HG03108 (cell line): ENCODE data around the gene ANKZF1.
A peak's percentile ranks its signal among the peaks of the same experiment; 100 is the strongest.
"Not testable (repeated sequence)": the region's sequence is repeated elsewhere in the genome, so short reads cannot be mapped to it uniquely, and the experiment has no call there.

Experiments used
- ATAC-seq: cut with Tn5 transposase; IDR thresholded peaks from one replicate; pipeline ENCODE4 v1.9.1; 2021; ENCODE audit warnings: moderate library complexity; ENCODE audit not compliant: unreplicated experiment

ANKZF1 gene

DNA sequence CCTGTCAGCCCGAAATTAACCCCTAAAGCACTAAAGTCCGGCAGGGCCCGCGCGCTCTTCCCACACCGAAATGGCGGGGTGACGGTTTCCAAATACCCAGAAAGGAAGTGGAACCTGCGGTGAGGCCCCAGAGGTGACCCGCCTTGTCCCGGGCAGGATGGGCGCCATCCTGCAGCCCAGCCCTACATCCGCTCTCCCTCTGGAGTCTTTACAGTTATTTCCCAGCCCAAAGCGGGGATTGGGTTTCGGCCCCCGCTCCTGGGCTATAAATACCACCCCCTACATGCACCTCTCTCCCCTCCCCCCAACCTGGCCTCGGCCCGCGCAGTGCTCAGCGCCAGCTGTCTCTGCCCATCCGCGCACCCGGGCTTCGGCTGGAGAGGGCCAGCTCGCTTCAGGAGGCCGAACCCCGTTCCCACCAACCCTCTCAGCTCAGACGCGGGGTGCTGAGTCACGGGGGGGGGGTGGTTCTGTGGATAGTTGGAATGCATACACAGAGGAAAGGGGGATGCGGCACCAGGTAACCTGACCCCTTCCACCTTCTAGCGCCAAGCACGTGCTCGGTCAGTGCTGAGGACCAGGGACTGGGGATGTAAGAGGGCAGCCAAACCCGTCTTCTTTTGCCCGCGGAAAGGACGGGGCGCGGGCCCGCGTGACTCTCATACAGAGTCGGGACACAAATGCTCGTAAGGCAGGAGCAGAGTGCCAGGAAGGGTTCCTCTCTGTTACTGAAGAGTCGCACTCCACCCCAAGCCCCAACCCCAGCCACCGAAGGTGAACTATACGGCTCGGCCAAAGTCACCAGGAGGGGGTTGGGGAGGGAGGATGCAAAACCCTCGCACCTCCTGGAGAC, 23.5 kb downstream of the ANKZF1 start, which contains the start of gene TUBA4B:
TUBA4B (plus strand) TSS at position 344 of the 853 bp plus-strand sequence; CDS start at position 509, 165 bp downstream.
- no peak for ATAC-seq

DNA sequence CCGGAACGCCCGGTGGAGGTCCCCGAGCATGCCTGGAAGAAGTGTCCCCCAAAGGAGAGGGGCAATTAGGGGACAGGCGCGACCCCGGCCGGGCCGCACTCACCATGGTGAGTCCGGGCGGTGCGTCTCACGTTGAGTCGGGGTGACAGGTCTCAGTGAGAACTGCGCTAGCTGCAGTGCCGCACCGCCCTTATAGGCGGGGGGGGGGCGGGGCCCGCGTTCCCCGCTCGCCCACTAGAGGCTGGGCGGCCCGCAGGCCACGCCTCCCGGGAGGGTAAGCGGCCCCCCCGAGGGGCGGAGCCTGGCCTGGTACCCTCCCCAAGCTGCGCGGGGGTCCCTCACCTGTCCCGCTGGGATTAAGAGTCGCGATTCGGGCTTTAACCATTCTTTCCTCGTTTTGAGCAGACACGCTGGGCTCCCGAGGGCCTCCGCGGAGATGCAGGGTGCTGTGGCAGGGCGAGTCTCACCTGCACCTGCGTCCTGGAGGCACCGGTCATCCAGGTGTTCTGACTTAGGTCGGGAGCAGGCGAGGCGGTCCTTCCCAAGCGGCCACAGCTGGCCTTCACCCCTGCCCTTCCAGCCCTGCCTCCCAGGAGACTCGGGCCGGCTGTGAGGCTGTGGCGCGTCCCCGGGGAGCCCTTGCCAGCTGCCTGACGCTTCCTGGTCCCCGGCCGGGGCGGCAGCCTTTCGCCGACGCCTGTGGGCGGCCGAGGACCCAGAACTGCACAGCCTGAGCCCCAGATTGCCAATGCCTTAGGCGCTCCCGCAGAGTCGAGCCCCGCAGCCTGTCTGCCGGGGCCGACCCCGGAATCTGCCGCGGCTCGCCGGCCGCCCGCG, 24.4 kb downstream of the ANKZF1 start, which contains the start of gene TUBA4A:
TUBA4A (minus strand) TSS at position 166 of the 837 bp plus-strand sequence; CDS start at position 106, 60 bp downstream.
- peak; percentile 41 for ATAC-seq

DNA sequence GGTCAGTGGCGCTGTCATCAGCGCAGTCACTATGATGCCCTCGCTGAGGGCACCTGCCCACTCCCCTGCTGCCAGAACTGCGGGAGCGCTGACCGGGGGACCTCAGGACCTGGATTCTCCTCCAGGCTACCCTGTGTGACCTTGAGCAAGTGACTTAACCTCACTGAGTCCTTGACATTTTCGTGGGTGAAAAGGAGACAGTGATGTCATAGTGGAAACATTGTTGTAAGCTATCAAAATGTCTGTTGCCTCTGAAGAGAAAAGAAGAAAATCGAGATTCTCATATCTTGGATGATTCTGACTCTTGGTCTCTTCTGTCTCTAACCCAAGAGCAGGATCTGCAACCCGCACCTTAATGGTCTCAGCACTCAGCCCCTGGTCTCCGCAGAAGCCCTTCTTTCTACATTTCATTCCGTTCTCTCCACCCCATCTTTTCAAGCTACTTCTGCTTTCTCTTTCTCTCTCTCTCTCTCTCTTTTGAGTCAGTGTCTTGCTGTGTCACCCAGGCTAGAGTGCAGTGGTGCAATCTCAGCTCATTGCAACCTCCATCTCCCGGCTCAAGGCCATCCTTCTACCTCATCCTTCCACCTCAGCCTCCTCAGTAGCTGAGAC, 25.1 kb downstream of the ANKZF1 start:
- ATAC-seq: peak; percentile 14

DNA sequence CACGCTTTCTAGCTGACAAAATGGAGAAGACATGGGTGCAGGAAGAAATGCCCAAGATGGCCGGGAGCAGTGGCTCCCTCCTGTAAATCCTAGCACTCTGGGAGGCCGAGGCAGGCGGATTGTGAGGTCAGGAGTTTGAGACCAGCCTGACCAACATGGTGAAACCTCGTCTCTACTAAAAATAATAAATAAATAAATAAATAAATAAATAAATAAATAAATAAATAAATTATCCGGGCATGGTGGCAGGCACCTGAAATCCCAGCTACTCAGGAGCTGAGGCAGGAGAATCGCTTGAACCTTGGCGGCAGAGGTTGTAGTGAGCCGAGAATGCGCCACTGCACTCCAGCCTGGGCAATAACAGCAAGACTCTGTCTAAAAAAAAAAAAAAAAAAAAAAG, 29.3 kb downstream of the ANKZF1 start:
- not testable (repeated sequence) for ATAC-seq

DNA sequence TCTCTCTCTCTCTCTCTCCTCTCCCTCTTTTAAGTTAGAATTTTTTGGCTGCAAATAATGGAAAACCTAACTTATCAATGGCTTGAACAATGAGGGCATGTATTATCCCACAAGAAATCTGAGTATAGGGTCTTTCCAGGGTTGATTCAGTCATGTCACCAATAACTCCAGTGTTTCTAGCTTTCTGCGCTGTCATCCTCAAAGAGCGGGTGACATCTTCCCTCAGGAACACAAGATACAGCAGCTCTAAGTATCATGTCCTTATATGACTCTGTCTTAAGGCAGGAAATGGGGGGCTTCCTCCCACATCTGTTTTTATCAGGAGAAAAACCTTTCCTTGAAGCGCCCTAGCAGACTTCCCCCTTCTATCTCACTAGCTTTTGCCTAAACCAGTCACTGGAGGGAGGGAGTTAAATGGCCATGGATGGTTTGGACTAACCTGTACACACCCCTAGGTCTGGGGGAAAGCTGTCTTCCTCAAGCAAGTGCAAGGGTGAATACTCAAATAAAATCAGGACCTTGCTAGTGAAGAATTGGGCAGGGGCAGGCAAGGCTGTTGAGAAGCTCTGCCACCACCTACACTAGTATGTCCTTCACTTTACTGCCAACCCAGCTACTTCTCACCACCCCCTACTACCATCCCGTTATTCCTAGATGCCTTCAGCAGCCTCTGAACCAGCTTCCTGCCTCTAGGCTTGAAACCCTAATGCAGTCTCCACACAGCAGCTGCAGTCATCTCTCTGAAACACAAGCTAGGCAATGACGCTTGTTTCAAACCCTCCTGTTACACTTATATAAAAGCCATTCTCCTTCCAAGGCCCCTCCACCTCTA, 31.6 kb downstream of the ANKZF1 start:
- ATAC-seq: no peak

DNA sequence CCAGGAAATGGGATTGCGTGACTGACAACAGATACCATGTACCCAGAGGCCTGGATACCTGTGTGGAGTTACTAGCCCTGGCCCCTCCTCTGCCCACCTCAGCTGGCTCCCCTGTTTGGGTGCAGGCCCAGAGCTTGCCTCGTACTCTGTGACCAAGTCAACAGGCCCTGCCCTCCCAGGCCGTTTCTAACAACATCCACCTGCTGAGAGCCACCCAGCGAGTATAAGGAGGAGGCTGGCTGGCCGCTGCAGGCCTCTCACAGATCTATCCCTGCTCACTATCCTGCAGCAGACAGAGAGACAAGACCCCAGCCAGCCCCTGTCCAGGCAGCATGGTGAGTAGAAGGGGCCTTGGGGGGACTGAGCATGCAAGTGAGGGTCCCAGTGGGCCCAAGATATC, 36.6 kb downstream of the ANKZF1 start:
- ATAC-seq: no peak

DNA sequence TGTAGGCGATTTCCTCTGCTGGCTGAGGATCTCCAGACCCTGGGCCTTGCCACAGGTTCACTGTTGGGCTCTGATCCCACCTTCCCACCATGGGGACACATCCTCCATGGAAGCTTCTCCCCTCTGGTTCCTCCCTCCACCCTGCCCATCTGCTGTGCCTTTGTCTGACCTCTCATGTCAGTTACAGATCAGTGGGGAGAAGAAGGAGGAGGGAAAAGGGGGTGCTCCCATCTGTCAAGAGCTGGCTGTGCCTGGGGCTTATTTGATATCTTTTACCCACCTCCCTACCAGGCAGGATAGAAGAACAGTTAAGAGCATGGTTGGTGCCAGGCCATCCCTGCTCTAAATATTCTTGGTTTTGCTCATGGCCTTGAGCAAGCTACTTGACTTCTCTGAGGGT, 37.3 kb downstream of the ANKZF1 start:
- no peak for ATAC-seq

DNA sequence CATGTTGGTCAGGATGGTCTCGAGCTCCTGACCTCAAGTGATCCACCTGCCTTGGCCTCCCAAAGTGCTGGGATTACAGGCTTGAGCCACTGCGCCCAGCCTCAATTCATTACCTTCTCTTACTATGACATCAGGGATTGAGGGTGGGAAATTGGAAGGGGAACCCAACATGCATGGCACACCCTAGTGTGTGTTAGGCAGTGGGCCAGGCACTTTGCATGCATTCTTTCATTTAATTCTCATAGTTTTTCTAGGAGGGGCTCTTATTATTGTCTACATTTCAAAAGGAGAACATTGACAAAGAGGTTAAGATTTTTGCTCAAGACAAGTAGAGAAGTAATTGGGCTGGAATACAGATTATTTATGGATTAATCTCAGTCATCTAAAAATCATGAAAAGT, 38.7 kb downstream of the ANKZF1 start:
- no peak for ATAC-seq

DNA sequence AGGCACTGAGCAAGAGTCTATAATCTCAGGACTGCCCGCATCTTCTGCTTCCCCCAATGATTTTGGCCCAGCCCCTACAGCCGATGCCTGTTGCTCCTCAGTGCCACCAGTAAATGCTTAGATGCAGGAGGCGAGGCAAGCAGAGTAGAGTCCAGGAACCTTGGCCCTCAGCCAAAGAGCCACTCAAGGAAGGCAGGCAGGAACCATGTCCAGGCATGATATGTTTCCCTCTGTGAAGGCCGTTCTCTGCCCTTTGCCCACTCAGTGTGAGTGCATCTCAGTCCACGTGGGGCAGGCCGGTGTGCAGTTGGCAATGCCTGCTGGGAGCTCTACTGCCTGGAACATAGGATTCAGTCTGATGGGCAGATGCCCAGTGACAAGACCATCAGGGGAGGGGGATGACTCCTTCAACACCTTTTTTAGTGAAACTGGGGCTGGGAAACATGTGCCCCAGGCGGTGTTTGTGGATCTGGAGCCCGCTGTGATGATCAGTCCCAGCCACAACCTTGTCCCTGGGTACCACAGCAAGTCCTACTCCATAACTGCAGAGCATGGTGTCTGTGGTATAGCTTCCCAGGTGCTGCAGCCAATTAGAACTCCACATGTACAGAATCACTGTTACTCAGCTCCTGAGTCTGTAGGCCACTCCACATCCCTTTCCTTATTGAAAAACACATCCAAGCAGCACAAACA, 39.9 kb downstream of the ANKZF1 start:
- no peak for ATAC-seq

DNA sequence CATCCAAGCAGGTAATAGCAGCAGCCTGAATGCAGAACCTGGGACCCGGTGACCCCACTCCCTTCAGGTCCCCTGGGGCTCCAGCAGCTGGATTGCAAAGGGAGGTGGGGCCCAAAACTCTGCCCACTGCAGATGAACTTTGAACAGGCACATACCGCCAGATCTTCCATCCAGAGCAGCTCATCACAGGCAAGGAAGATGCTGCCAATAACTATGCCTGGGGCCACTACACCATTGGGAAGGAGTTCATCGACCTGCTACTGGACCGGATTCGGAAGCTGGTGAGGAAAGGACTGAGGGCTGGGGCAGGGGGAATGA, 40.4 kb downstream of the ANKZF1 start:
- no peak for ATAC-seq

DNA sequence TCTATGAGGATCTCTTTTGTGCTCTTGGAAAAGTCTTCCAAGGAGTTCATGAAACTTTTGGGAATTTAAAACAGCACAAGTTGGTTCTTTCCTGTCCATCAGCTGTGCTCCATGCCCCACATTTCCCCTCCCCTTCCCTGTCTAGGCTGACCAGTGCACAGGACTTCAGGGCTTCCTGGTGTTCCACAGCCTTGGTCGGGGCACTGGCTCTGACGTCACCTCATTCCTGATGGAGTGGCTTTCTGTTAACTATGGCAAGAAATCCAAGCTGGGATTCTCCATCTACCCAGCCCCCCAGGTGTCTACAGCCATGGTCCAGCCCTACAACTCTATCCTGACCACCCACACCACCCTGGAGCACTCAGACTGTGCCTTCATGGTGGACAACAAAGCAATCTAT, 41.4 kb downstream of the ANKZF1 start:
- ATAC-seq: no peak

DNA sequence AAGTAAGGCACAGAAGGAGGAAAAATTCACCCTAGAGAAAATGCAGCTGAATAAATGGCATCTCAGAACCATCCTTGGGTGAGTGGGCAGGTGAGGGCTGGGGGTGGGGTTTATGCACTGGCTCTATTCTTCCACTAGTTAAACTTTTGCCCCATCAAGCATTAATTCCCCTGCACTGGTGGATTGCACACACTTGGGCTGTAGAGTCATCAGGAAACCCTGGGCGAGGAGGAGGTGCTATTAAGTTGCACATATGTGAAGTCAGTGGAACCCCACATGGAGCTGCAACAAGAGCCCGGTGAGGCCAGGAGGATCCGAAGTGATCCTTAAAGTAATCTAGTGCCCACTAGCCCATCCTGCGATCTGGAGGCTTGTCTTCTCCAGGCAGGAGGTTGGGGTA, 42.8 kb downstream of the ANKZF1 start:
- ATAC-seq: no peak

DNA sequence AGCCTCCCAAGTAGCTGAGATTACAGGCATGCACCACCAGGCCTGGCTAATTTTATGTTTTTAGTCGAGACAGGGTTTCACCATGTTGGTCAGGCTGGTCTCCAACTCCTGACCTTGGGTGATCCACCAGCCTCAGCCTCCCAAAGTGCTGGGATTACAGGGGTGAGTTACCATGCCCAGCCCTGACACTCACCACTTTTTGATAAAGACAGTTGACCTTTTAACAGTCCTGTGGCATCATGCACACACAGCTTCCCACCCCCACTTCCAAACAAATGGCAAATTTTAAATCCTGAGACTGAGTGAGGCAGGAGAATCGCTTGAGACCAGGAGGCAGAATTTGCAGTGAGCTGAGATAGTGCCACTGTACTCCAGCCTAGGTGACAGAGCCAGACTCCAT, 43.4 kb downstream of the ANKZF1 start:
- ATAC-seq: no peak

DNA sequence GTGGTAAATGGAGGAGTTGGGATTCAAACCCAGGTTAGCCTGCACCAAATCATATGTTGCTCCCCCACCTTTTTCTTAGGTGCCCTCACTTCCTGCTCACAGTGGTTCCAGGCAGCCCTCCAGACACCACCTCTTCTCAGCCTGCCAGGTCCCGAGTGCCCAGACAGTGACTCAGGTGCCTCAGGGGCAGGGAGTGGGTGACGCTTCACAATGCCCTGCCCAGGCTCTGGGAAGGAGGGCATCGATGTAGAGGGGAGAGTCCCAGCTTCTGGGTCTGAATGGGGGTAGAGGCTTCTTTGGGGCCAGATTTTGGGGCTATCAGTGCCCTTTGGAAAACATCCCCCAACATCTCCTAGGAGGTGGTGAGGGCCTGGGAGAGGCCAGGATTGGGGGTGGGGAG, 44.3 kb downstream of the ANKZF1 start:
- ATAC-seq: no peak

DNA sequence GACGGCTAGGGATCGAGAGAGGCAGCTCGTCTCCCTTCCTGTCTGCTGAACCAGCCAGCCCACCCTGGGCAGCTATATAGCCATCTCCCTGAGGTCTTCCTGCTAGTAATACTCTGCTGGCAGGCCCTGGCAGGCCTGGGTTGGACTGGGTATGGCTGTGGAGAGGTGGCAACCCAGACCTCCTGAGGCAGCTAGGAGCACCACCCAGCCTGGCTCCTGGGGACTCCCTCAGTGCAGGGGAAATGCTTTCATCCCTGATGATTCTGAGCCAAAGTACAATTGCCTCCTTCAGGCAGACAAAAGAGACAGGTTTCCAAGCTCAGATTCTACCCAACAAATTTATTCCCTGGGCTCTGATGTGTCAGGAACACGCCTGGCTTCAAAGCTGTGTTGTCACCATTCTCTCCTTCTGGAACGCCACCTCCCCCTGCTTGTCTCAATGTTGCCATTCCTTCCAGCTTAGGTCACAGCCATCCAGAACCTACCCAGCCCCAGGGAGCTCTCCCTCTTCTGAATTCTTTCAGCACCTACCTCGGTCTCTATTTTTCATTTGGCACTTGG, 44.8 kb downstream of the ANKZF1 start:
- no peak for ATAC-seq

DNA sequence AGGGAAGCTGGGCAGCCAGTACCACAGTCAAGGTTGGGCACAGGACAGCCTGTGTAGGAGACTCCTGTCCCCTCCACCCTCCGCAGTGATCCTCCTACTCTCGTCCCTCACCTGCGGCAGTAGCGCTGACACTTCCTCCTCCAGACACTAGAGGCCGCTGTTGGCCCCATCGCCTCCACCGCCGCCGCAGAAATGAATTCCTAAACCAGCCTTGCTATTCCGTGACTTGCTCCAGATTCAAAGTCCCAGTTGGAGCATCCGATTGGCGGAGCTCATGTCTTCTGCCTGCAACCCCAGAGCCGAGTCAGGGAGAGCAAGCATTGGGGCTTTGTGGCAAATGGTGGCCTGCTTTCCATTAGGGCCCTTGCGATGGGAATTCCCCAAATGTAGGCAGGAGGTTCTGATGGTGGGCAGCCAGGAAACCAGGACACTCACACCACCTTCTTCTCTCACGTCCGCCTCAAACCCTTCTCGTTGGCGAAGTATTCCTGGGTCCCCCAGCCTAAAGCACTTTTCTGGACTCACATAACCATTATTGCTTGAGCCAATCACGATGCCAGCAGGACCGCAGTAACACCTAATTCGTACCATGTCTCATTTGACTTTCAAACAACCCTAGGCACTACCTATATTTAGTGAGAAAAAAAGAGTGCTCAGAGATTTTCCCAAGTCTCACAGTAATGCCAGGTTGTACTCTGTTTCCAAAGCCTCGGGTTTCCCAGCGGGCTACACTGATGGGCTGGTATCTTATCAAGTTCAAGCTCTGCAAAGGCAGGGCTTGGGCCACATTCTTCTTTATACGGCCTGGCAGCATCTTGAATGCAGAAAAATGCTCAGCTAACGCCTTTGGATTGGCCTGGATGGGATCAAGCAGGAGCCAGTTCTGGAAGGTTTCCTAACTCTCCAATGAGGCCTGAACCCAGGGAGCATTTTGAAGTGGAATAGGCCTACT, 48.4 kb downstream of the ANKZF1 start:
- ATAC-seq: peak; percentile 18

DNA sequence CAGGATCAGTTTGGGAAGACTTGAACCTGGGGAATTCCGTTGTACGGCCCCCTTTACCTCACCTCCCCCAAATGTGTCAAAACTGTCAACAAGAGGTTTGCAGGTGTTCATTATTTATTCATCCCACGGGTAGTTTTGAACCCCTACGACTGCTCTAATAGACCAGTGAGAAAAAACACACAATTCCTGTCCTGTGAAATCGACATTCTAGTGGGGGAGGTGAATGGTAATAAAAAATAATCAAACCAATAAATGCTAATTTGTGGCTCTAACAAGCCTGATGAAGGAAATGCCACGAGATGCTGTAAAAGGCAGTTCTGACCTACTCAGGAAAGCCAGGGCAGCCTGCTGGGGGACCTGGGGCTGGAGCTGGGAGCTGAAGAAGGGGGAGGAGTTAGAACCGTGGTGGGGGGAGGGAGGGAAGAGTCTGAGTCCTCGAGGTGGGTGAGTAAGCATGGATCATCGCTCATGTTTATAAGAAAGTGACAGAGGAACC, 49.1 kb downstream of the ANKZF1 start:
- no peak for ATAC-seq

DNA sequence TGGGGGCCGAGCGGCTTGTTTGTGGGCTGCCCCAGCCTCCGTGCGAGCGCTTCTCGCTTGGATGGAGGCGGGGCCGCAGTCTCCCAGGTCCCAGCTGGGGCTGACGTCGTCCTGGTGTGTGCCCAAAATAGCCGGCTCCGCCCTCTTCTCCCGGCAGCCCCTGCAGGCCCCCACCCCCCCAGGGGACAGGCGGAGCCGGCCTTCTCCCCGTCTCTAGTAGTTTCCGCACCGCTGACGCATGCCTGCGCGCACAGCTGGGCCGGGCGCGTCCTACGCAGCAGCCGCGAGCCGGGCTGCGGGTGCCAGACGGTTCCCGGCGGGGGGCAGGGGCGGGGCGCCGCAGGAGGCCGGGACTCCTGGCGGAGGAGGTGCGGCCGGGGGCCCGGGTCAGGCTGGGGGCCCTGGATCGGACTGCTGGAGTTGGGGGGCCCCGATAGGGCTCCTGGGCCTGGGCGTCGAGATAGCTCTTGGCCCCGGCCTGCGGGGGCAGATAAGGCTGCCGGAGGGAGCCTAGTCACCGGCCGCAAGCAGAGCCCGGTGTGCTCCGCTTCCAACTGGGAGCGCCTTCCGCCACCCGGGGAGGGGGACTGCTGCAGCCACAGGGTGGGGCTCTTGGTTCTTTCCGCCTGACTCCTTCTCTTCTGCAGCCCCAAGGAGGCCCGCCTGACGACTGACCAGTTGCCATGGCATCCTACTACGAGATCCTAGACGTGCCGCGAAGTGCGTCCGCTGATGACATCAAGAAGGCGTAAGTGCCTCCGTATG, 49.7 kb downstream of the ANKZF1 start, which contains the start of gene DNAJB2:
DNAJB2 (plus strand) TSS at position 216 of the 765 bp plus-strand sequence; CDS start at position 684, 468 bp downstream.
- ATAC-seq: peak; percentile 82
